ENCODE measurements around the gene ARNT2.

Gene ARNT2

DNA sequence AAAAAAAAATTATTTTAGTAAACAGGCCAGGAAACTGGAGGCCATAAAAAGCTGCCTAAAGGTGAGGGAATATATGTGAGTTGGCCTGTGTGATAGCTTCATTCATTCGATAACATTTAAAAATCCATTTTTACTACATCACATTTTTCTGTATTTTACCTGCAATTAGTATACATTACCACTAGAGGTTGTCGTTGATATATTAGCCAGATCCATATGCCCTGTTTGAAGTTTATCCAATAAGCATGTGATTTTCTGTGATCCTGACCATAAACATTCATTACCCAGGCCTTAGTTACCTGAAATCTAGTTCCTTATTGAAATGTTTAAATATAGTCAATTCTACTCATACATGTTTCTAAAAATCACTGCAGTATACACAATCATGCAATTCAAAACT, 71.4 kb downstream of the ARNT2 start:
- TF ChIP-seq, protein P1, sequence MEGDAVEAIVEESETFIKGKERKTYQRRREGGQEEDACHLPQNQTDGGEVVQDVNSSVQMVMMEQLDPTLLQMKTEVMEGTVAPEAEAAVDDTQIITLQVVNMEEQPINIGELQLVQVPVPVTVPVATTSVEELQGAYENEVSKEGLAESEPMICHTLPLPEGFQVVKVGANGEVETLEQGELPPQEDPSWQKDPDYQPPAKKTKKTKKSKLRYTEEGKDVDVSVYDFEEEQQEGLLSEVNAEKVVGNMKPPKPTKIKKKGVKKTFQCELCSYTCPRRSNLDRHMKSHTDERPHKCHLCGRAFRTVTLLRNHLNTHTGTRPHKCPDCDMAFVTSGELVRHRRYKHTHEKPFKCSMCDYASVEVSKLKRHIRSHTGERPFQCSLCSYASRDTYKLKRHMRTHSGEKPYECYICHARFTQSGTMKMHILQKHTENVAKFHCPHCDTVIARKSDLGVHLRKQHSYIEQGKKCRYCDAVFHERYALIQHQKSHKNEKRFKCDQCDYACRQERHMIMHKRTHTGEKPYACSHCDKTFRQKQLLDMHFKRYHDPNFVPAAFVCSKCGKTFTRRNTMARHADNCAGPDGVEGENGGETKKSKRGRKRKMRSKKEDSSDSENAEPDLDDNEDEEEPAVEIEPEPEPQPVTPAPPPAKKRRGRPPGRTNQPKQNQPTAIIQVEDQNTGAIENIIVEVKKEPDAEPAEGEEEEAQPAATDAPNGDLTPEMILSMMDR (IDR thresholded peaks at IDR 0.05; ENCODE audit: low read depth, low read length) = no peak
- H3K4me3 ChIP-seq (ENCODE audit: low read depth, low read length) = no peak overlapping the region

DNA sequence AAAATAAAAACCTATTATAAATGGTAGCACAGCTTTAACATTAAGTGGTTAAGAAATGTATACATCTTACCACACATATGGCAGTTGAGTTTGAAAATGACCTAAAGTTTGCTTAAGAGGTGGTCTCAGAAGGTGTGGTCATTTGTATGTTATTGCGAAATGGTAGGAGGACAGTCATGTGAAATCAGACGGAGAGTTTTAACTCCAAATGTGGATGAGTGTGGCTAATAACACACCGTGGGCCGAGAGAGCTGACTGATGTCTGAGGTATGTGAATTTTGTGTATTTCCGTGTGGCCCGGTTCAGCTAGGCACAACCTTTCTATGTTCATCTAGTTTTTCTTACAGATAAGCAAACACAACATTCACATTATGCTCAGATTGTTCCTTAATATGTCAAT, 71.9 kb downstream of the ARNT2 start:
- H3K4me3 ChIP-seq (ENCODE audit: low read depth, low read length) = no peak overlapping the region
- TF ChIP-seq, protein P1 (IDR thresholded peaks at IDR 0.05; ENCODE audit: low read depth, low read length) = no peak

DNA sequence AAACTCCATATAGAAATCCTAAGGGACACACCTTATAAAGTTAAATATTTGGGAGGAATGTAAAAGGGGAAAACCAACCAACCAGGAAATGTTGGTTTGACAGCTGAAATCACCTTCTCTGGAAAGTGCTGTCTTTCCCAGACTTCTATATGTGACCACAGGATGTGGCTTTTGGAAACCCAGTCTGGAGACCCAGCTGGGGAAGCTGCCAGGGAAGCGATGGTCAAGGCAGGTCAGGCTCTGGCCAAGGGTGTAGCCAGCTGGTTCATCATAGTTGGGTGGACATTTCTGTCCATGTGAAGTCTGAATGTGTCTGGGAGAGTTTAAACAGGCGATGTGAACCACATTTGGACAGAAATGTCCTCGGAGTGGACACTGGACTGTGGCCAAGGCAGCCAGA, 73.9 kb downstream of the ARNT2 start:
- H3K4me3 ChIP-seq (ENCODE audit: low read depth, low read length) = no peak overlapping the region
- TF ChIP-seq, protein P1 (IDR thresholded peaks at IDR 0.05; ENCODE audit: low read depth, low read length) = no peak

DNA sequence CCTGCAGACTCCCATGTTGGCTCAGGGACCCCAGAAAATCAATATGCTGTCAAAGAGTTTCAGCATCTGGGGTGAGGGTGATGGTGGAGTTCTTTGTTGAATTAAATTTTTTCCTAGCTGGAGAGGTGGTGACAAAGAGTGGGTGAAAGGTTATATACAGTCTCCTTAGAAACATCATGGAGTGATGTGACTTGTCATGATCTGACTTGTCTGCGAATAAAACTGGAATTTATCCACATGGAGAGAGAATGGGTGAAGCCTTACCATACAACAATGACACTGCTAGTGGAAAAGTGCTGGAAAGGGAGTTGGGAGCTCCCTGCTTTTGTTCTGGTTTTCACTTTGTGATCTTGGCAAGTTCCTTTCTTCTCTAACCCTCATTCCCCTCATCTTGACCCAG, 75.0 kb downstream of the ARNT2 start:
- TF ChIP-seq, protein P1 (IDR thresholded peaks at IDR 0.05; ENCODE audit: low read depth, low read length) = no peak

DNA sequence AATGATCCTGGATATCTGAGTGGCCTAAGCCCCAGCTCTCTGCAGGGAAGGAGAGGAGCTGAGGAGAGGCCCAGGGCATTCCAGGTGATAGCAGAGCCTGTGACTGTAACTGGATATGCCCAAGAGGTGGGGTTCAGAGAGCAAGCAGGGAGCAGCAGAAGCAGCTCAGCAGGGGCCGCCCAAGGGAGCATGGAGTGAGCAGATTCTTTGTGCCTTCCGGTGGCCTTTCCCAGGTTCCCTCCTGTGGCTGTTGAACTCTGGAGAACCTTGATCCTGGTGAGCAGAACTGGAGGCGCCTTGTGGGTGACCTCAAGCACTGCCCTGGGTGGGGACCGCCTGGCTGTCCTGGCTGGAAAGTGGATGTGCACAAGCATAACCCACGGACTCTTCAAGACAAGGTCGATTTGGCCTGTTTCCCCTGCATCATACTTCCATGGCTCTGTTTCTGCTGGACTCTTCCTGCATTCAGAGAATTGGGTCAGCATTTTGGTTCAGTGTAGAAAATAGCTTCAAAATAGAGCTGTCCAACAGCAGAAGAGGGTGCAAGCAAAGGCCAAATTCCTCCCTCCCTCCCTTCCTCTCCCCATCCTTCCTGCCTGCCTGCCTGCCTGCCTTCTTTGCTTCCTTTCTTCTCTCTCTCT, 76.1 kb downstream of the ARNT2 start:
- peak overlapping the region; percentile 31 for H3K4me3 ChIP-seq (ENCODE audit: low read depth, low read length)
- TF ChIP-seq, protein P1 (IDR thresholded peaks at IDR 0.05; ENCODE audit: low read depth, low read length) = no peak

More for the DNA sequence above, 75.0 kb downstream of the ARNT2 start:
- no peak overlapping the region for H3K4me3 ChIP-seq (ENCODE audit: low read depth, low read length)

DNA sequence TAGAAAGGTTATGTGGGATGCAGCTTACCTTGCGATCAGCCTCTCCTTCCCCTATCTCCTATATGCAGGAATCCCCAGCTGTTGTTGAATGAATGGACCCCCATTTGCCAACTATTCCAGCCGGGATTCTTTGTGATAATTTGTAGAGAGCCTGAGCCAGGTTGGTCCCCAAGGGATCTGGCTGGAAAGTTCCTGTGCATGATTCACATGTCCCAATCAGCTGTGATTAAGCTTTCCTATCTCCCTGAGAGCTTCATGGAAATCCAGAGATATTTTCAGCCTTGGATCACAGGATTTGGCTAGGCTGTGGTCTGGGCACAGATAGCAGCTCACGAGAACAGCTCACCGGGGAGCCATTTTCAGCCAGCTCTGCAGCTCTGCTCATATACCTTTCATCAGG, 76.7 kb downstream of the ARNT2 start:
- H3K4me3 ChIP-seq (ENCODE audit: low read depth, low read length) = peak overlapping the region; percentile 31
- TF ChIP-seq, protein P1 (IDR thresholded peaks at IDR 0.05; ENCODE audit: low read depth, low read length) = no peak

DNA sequence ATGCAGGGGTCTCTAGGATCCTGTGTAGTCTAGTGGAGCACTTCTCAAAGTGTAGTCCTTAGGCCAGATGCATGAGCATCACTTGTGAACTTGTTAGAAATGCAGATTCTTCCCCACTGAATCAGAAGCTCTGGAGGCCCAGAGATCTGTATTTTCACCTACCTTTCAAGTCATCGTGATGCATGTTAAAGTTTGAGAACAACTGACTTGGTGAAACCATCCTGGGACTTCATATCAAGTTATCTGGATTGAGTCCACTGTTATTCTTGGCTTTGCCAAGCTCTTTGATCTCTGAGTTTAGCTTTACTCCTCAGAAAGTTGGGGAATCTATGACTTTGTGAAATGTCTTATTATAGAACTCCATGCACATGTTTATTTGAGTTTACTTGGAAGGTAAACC, 78.5 kb downstream of the ARNT2 start:
- H3K4me3 ChIP-seq (ENCODE audit: low read depth, low read length) = no peak overlapping the region
- TF ChIP-seq, protein P1 (IDR thresholded peaks at IDR 0.05; ENCODE audit: low read depth, low read length) = no peak
